ENCODE data around the gene MYPN. TPM values are rescaled to one million over a fixed set of nuclear protein-coding genes. Genes with fewer than 3 reads are reported as not detected.
"Not testable (repeated sequence)": the region's sequence is repeated elsewhere in the genome, so short reads cannot be mapped to it uniquely, and the experiment has no call there.

Gene MYPN
- total RNA-seq, 1 experiment from 2014 or later = not detected

DNA sequence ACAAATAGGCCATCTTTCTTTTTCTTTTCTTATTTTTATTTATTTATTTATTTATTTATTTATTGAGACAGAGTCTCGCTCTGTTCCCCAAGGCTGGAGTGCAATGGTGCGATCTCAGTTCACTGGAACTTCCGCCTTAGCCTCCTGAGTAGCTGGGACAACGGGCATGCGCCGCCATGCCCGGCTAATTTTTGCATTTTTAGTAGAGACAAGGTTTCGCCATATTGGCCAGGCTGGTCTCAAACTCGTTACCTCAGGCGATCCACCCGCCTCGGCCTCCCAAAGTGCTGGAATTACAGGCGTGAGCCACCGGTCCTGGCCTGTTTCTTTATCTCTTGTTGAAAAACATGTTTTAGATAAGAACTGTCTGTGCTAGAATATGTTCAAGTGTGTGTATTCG lies 33.2 kb upstream of the MYPN start:
- H3K4me3 ChIP-seq (ENCODE audit: low read length); DNase-seq; H2AFZ ChIP-seq (ENCODE audit: low read length); H3K27ac ChIP-seq (ENCODE audit: low read length); H3K9me3 ChIP-seq (ENCODE audit: low read length); H3K9me2 ChIP-seq (replicated peaks; ENCODE audit: insufficient read depth, low read length); H3K9ac ChIP-seq (ENCODE audit: low read length); H4K20me1 ChIP-seq (ENCODE audit: insufficient read depth, low read depth, low read length); H3K27me3 ChIP-seq (ENCODE audit: low read length); H3K4me2 ChIP-seq (ENCODE audit: low read depth, low read length, poor library complexity, severe bottlenecking): not testable (repeated sequence)
- peaks cover 33% of the 10 kb centered on the region for H3K4me1 ChIP-seq (ENCODE audit: low read length)
- H3K36me3 ChIP-seq (ENCODE audit: insufficient read depth, low read length) = peaks cover 19% of the 10 kb centered on the region; the same call in 1 of the 2 replicates
- peaks cover 40% of the 10 kb centered on the region for H3K79me2 ChIP-seq (ENCODE audit: low read length)

DNA sequence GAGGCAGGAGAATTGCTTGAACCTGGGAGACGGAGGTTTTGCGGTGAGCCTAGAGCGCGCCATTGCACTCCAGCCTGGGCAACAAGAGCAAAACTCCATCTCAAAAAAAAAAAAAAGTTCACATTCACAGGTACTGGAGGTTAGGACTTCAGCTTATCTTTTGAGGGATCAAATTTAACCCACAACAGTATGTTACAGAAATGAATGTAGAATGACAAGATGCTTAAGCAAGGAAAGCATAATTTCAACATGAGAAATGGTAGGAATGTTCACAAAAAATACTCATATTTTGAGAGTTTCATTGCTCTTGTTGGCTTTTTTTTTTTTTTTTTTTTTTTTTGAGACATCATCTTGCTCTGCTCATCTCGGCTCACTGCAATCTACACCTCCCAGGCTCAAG lies 32.3 kb upstream of the MYPN start:
- Histone ChIP-seq H3K9ac (ENCODE audit: low read length) (no peak overlapping the region), H2AFZ (ENCODE audit: low read length) (no peak overlapping the region), H3K9me3 (ENCODE audit: low read length) (no peaks in the 10 kb centered on the region), H3K4me2 (ENCODE audit: low read depth, low read length, poor library complexity, severe bottlenecking) (no peak overlapping the region), H3K4me1 (ENCODE audit: low read length) (peaks cover 23% of the 10 kb centered on the region), H3K27ac (ENCODE audit: low read length) (no peak overlapping the region), H3K27me3 (ENCODE audit: low read length) (no peaks in the 10 kb centered on the region), H3K9me2 (replicated peaks; ENCODE audit: insufficient read depth, low read length) (0 out of 2 replicates have a peak, but pooled peaks cover 2% of the 10 kb centered on the region), H3K4me3 (ENCODE audit: low read length) (no peak overlapping the region), H3K79me2 (ENCODE audit: low read length) (peaks cover 30% of the 10 kb centered on the region), H3K36me3 (ENCODE audit: insufficient read depth, low read length) (peaks cover 10% of the 10 kb centered on the region; the same call in 1 of the 2 replicates), H4K20me1 (ENCODE audit: insufficient read depth, low read depth, low read length) (peaks cover 7% of the 10 kb centered on the region)
- no peak for DNase-seq

DNA sequence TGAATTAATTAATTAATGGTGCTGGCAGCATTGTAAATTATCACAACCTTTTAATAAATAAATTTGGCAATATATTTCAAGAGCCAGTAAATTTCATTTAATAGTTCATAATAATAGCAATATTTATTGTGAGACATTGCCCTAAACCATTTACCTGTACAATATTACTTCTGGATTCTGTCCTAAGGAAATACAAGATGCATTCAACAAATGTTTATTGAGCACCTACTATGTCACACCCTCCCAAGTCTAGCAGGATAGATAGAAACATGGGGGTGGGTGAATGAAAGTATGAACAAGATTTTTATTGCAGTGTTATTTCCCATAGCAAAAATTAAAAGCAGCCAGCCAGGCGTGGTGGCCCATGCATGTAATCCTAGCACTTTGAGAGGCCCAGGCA lies 29.9 kb upstream of the MYPN start:
- Histone ChIP-seq H3K27ac (ENCODE audit: low read length) (no peak overlapping the region), H3K36me3 (ENCODE audit: insufficient read depth, low read length) (no peaks in the 10 kb centered on the region)
- DNase-seq = no peak

GRCh38 chr10:68080853-68081431 lies 28.3 kb upstream of the MYPN start:
- Histone ChIP-seq H3K4me1 (ENCODE audit: low read length) (no peaks in the 10 kb centered on the region), H3K9me3 (ENCODE audit: low read length) (no peaks in the 10 kb centered on the region), H3K4me3 (ENCODE audit: low read length) (no peak overlapping the region), H3K79me2 (ENCODE audit: low read length) (no peaks in the 10 kb centered on the region), H3K36me3 (ENCODE audit: insufficient read depth, low read length) (no peaks in the 10 kb centered on the region), H2AFZ (ENCODE audit: low read length) (no peak overlapping the region), H4K20me1 (ENCODE audit: insufficient read depth, low read depth, low read length) (no peaks in the 10 kb centered on the region), H3K27me3 (ENCODE audit: low read length) (no peaks in the 10 kb centered on the region), H3K9me2 (replicated peaks; ENCODE audit: insufficient read depth, low read length) (no peaks in the 10 kb centered on the region), H3K27ac (ENCODE audit: low read length) (no peak overlapping the region), H3K4me2 (ENCODE audit: low read depth, low read length, poor library complexity, severe bottlenecking) (no peak overlapping the region), H3K9ac (ENCODE audit: low read length) (no peak overlapping the region)
- DNase-seq = no peak

More for the DNA sequence above, 29.9 kb upstream of the MYPN start:
- peaks cover 6% of the 10 kb centered on the region for H3K4me1 ChIP-seq (ENCODE audit: low read length)
- H3K79me2 ChIP-seq (ENCODE audit: low read length) = peaks cover 6% of the 10 kb centered on the region
- H3K9me2 ChIP-seq (replicated peaks; ENCODE audit: insufficient read depth, low read length) = 0 out of 2 replicates have a peak, but pooled peaks cover 2% of the 10 kb centered on the region
- H3K9me3 ChIP-seq (ENCODE audit: low read length) = no peaks in the 10 kb centered on the region
- no peaks in the 10 kb centered on the region for H3K27me3 ChIP-seq (ENCODE audit: low read length)
- H4K20me1 ChIP-seq (ENCODE audit: insufficient read depth, low read depth, low read length) = no peaks in the 10 kb centered on the region; the same call in 1 of the 2 replicates
- H3K4me3 ChIP-seq (ENCODE audit: low read length) = no peak overlapping the region
- no peak overlapping the region for H3K9ac ChIP-seq (ENCODE audit: low read length)
- no peak overlapping the region for H2AFZ ChIP-seq (ENCODE audit: low read length)
- H3K4me2 ChIP-seq (ENCODE audit: low read depth, low read length, poor library complexity, severe bottlenecking) = no peak overlapping the region

DNA sequence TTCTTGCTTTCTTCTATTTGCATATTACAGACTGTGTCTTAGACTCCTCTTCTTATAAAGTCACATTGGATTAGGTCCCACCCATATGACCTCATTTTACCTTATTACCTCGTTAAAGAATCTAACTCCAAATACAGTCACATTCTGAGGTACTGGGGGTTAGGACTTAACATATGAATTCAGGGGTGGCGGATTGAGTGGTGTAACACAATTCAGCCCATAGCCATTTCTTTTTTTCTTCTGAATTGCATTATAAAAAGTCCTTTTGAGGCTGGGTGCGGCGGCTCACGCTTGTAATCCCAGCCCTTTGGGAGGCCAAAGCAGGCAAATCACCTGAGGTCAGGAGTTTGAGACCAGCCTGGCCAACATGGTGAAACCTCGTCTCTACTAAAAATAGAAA lies 27.4 kb upstream of the MYPN start:
- no peak for DNase-seq
- no peak overlapping the region for H3K27ac ChIP-seq (ENCODE audit: low read length)
- H3K36me3 ChIP-seq (ENCODE audit: insufficient read depth, low read length) = no peaks in the 10 kb centered on the region

DNA sequence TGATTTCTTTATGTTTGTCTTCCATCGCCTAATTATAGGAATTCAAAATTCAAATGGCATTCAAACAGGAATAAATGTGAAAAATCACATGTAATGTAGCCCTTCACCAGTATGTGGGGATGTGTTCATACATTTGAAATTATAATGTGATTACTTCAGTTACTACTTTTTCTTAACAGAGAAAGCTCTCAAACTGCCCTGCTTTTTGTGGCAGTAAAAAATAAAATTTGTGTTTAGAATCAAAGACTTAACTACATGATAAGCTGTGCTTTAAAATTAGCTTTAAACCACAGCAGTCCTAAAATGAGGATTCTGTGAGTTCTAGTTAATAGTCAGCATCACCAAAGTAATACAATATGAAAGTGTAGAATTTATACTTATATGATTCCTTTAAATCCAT lies 26.4 kb upstream of the MYPN start:
- no peak overlapping the region for H3K9ac ChIP-seq (ENCODE audit: low read length)
- H4K20me1 ChIP-seq (ENCODE audit: insufficient read depth, low read depth, low read length) = no peaks in the 10 kb centered on the region

More for the DNA sequence above, 27.4 kb upstream of the MYPN start:
- no peaks in the 10 kb centered on the region for H3K4me1 ChIP-seq (ENCODE audit: low read length)
- no peaks in the 10 kb centered on the region for H3K27me3 ChIP-seq (ENCODE audit: low read length)
- H4K20me1 ChIP-seq (ENCODE audit: insufficient read depth, low read depth, low read length) = no peaks in the 10 kb centered on the region
- H3K4me2 ChIP-seq (ENCODE audit: low read depth, low read length, poor library complexity, severe bottlenecking) = no peak overlapping the region
- H3K9me3 ChIP-seq (ENCODE audit: low read length) = no peaks in the 10 kb centered on the region
- no peak overlapping the region for H3K9ac ChIP-seq (ENCODE audit: low read length)
- H3K9me2 ChIP-seq (replicated peaks; ENCODE audit: insufficient read depth, low read length) = no peaks in the 10 kb centered on the region
- no peaks in the 10 kb centered on the region for H3K79me2 ChIP-seq (ENCODE audit: low read length)
- H2AFZ ChIP-seq (ENCODE audit: low read length) = no peak overlapping the region
- H3K4me3 ChIP-seq (ENCODE audit: low read length) = no peak overlapping the region

GRCh38 chr10:68083953-68084352 lies 25.3 kb upstream of the MYPN start:
- Histone ChIP-seq H3K4me1 (ENCODE audit: low read length) (no peaks in the 10 kb centered on the region), H3K9ac (ENCODE audit: low read length) (no peak overlapping the region), H4K20me1 (ENCODE audit: insufficient read depth, low read depth, low read length) (no peaks in the 10 kb centered on the region), H3K36me3 (ENCODE audit: insufficient read depth, low read length) (no peaks in the 10 kb centered on the region), H3K9me2 (replicated peaks; ENCODE audit: insufficient read depth, low read length) (no peaks in the 10 kb centered on the region), H3K9me3 (ENCODE audit: low read length) (no peaks in the 10 kb centered on the region), H3K4me3 (ENCODE audit: low read length) (no peak overlapping the region), H3K27ac (ENCODE audit: low read length) (no peak overlapping the region), H3K27me3 (ENCODE audit: low read length) (no peaks in the 10 kb centered on the region), H3K4me2 (ENCODE audit: low read depth, low read length, poor library complexity, severe bottlenecking) (no peak overlapping the region), H3K79me2 (ENCODE audit: low read length) (no peaks in the 10 kb centered on the region), H2AFZ (ENCODE audit: low read length) (no peak overlapping the region)
- DNase-seq = no peak

More for the DNA sequence above, 26.4 kb upstream of the MYPN start:
- no peaks in the 10 kb centered on the region for H3K4me1 ChIP-seq (ENCODE audit: low read length)
- H3K27ac ChIP-seq (ENCODE audit: low read length) = no peak overlapping the region
- H3K4me2 ChIP-seq (ENCODE audit: low read depth, low read length, poor library complexity, severe bottlenecking) = no peak overlapping the region
- no peaks in the 10 kb centered on the region for H3K79me2 ChIP-seq (ENCODE audit: low read length)
- H3K36me3 ChIP-seq (ENCODE audit: insufficient read depth, low read length) = no peaks in the 10 kb centered on the region
- no peak for DNase-seq
- no peak overlapping the region for H3K4me3 ChIP-seq (ENCODE audit: low read length)
- no peak overlapping the region for H2AFZ ChIP-seq (ENCODE audit: low read length)
- H3K27me3 ChIP-seq (ENCODE audit: low read length) = no peaks in the 10 kb centered on the region
- no peaks in the 10 kb centered on the region for H3K9me2 ChIP-seq (replicated peaks; ENCODE audit: insufficient read depth, low read length)
- H3K9me3 ChIP-seq (ENCODE audit: low read length) = no peaks in the 10 kb centered on the region

- Histone ChIP-seq H4K20me1 (ENCODE audit: insufficient read depth, low read depth, low read length) (no peaks in the 10 kb centered on the region), H3K9me2 (replicated peaks; ENCODE audit: insufficient read depth, low read length) (no peaks in the 10 kb centered on the region), H3K9ac (ENCODE audit: low read length) (no peak overlapping the region), H3K36me3 (ENCODE audit: insufficient read depth, low read length) (no peaks in the 10 kb centered on the region), H3K9me3 (ENCODE audit: low read length) (no peaks in the 10 kb centered on the region), H3K27me3 (ENCODE audit: low read length) (no peaks in the 10 kb centered on the region), H3K79me2 (ENCODE audit: low read length) (no peaks in the 10 kb centered on the region), H3K4me3 (ENCODE audit: low read length) (no peak overlapping the region), H3K27ac (ENCODE audit: low read length) (no peak overlapping the region), H2AFZ (ENCODE audit: low read length) (no peak overlapping the region), H3K4me1 (ENCODE audit: low read length) (no peaks in the 10 kb centered on the region), H3K4me2 (ENCODE audit: low read depth, low read length, poor library complexity, severe bottlenecking) (no peak overlapping the region)
- no peak for DNase-seq
Observed at GRCh38 chr10:68084469-68084868, 24.8 kb upstream of the MYPN start.

All from Karpas-422 (cell line).